CMK (cell line): Measurements from ENCODE around the gene LRAT.

Source experiments
- DNase-seq: peaks from one replicate; pipeline ENCODE4 v3.0.0-alpha.2; 2010; ENCODE audit warnings: low read depth

LRAT gene

GRCh38 chr4:154778264-154778663 is 34.5 kb downstream of the LRAT start:
- no peak for DNase-seq

- DNase-seq, result no peak
Observed at GRCh38 chr4:154779362-154779947, 35.7 kb downstream of the LRAT start.

- no peak for DNase-seq
Observed at GRCh38 chr4:154781126-154781982, 37.6 kb downstream of the LRAT start, which contains the start of gene RBM46. RBM46 (plus strand) TSS chr4:154781272; CDS start chr4:154796753, 15,481 bp downstream.

- no peak for DNase-seq
Observed at GRCh38 chr4:154781983-154782293, 38.1 kb downstream of the LRAT start.
